ENCODE measurements around the gene ABCA10. TPM values are rescaled to one million over a fixed set of nuclear protein-coding genes. Genes with fewer than 3 reads are reported as not detected.

Gene ABCA10
- total RNA-seq, 1 donor from 2014 or later: 9.8 TPM

- ATAC-seq: no peak
- no peak for DNase-seq
Observed at GRCh38 chr17:69134112-69134511, 94.5 kb downstream of the ABCA10 start.

GRCh38 chr17:69130627-69131296 is 97.9 kb downstream of the ABCA10 start:
- H3K27ac ChIP-seq: no peak overlapping the region
- intact Hi-C loops (cut with DNase I): no loop called here
- no peak overlapping the region for H3K4me3 ChIP-seq
- peaks cover 11% of the 10 kb centered on the region for H3K36me3 ChIP-seq
- no peaks in the 10 kb centered on the region for H3K9me3 ChIP-seq
- no peaks in the 10 kb centered on the region for H3K4me1 ChIP-seq
- H3K27me3 ChIP-seq (ENCODE audit: low read depth): no peaks in the 10 kb centered on the region
- no peak for DNase-seq
- TF ChIP-seq, protein P1, sequence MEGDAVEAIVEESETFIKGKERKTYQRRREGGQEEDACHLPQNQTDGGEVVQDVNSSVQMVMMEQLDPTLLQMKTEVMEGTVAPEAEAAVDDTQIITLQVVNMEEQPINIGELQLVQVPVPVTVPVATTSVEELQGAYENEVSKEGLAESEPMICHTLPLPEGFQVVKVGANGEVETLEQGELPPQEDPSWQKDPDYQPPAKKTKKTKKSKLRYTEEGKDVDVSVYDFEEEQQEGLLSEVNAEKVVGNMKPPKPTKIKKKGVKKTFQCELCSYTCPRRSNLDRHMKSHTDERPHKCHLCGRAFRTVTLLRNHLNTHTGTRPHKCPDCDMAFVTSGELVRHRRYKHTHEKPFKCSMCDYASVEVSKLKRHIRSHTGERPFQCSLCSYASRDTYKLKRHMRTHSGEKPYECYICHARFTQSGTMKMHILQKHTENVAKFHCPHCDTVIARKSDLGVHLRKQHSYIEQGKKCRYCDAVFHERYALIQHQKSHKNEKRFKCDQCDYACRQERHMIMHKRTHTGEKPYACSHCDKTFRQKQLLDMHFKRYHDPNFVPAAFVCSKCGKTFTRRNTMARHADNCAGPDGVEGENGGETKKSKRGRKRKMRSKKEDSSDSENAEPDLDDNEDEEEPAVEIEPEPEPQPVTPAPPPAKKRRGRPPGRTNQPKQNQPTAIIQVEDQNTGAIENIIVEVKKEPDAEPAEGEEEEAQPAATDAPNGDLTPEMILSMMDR (IDR thresholded peaks at IDR 0.05): no peak
- ATAC-seq: no peak

More at GRCh38 chr17:69134112-69134511, 94.5 kb downstream of the ABCA10 start:
- TF ChIP-seq, protein P1 (IDR thresholded peaks at IDR 0.05): no peak
- H3K4me3 ChIP-seq: no peak overlapping the region
- no peaks in the 10 kb centered on the region for H3K9me3 ChIP-seq
- H3K4me1 ChIP-seq: no peaks in the 10 kb centered on the region
- no peaks in the 10 kb centered on the region for H3K27me3 ChIP-seq (ENCODE audit: low read depth)
- no peak overlapping the region for H3K27ac ChIP-seq
- intact Hi-C loops (cut with DNase I): no loop called here
- peaks cover 11% of the 10 kb centered on the region for H3K36me3 ChIP-seq

DNA sequence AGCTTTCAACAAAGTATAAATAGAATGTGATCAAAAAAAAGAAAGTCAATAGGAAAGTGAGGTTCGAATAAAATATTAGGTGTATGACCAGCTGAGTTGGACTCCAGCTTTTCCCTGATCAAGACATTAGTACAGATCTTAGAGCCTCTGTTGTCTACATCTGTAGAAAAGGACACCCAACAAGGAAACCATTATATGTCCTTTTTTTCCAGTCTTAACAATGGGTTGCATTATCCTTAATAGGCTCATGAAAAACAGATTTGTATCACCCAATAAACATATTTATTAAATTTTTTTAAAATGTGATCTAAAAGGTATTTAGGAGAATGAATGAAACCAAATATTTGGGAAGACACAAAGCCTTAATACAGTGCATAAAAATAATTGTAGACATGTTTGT is 105.0 kb downstream of the ABCA10 start:
- H3K4me3 ChIP-seq: no peak overlapping the region
- H3K36me3 ChIP-seq: no peaks in the 10 kb centered on the region
- no peak overlapping the region for H3K27ac ChIP-seq
- DNase-seq: no peak
- no peak for ATAC-seq
- H3K27me3 ChIP-seq (ENCODE audit: low read depth): no peaks in the 10 kb centered on the region
- no peaks in the 10 kb centered on the region for H3K9me3 ChIP-seq
- peaks cover under 1% of the 10 kb centered on the region for H3K4me1 ChIP-seq
- TF ChIP-seq, protein P1 (IDR thresholded peaks at IDR 0.05): no peak
- intact Hi-C loops (cut with DNase I): no loop called here

DNA sequence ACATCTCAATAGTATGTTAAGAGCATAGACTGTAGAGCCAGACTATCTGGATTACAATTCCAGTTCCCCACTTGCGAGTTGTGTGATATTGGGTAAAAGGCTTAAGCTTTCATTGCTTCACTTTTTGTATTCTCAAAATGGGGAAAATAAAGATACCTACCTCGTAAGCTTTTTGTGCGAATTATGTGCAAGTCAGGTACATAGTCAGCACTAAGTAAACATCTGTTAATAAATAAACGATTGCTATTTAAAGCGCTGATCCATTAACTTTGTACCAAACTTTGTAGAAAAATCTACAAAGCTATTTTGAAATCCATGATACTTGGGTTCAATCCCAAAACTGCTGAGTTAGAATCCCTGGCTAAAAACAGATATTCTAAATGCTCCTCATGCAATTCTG is 106.6 kb downstream of the ABCA10 start:
- TF ChIP-seq, protein P1 (IDR thresholded peaks at IDR 0.05): no peak
- Histone ChIP-seq H3K36me3 (no peaks in the 10 kb centered on the region), H3K27ac (no peak overlapping the region), H3K4me1 (peaks cover 10% of the 10 kb centered on the region), H3K9me3 (no peaks in the 10 kb centered on the region), H3K27me3 (ENCODE audit: low read depth) (no peaks in the 10 kb centered on the region), H3K4me3 (no peak overlapping the region)
- intact Hi-C loops (cut with DNase I): no loop called here
- DNase-seq (no peak), ATAC-seq (no peak)

DNA sequence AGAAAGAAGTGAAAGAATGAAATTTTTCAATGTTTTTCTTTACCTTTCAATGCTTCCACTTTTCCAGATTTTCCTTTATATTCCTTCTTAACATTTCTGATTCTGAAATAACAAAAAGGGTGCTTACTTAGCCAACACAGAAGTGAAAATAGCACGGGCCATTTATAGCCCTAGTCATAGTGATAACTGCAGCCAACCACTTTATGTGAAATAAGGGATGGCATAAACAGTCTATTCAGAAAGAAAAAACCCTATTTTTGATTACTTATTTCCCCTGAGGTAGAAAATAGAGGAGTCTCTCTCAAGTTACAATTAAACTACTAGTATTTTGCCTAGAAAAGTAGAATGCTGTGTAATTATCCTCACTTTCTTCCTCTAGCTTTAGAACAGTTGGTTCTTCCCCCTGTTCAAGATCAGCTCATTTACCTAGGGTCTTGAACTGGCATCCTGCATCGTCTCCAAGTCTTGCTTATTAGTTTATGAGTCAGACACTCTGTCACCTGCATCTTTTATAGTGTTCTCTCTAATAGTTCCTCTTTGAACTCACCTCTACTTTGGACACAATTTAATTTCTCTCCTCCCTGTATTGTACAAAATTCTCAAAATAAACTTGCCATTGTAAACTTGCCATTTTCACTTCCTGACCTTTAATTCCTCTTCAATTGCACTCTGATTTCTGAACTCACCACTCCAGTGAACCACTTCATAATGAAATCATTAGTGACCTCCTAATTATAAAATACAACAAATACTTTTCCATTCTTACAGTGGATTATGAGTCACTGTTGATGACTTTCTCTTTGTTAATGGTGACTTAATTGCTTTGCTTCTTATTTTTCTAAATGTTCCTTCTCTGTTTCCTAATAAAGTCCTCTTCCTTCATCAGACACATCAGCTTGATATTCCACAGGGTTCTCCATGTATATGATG is 110.5 kb downstream of the ABCA10 start:
- DNase-seq (no peak), ATAC-seq (no peak)
- Histone ChIP-seq H3K27ac (no peak overlapping the region), H3K4me3 (no peak overlapping the region), H3K4me1 (peaks cover 10% of the 10 kb centered on the region), H3K36me3 (peaks cover 4% of the 10 kb centered on the region), H3K27me3 (ENCODE audit: low read depth) (no peaks in the 10 kb centered on the region), H3K9me3 (no peaks in the 10 kb centered on the region)
- TF ChIP-seq, protein P1 (IDR thresholded peaks at IDR 0.05): no peak
- intact Hi-C loops (cut with DNase I): no loop called here
